NB4 (cell line): ENCODE results near the gene YES1.

ENCODE experiments used
- DNase-seq: peaks from one replicate; pipeline ENCODE4 v3.0.0; 2010; ENCODE audit warnings: low read depth
- H3K4me3 ChIP-seq: one replicate; pipeline ENCODE4 v1.5.1; 2011; ENCODE audit warnings: mild to moderate bottlenecking, low read depth, low read length, moderate library complexity
- CTCF ChIP-seq: IDR thresholded peaks from one replicate; pipeline ENCODE4 v1.5.1; 2012; ENCODE audit warnings: low read depth, low read length
- MAX ChIP-seq: IDR thresholded peaks from 2 replicates; pipeline ENCODE4 v1.6.1; 2011; ENCODE audit warnings: low read depth, low read length
- MYC ChIP-seq: IDR thresholded peaks from 2 replicates; pipeline ENCODE4 v1.6.1; 2011; ENCODE audit warnings: low read depth, low read length
- POLR2A ChIP-seq: IDR thresholded peaks from 2 replicates; pipeline ENCODE4 v1.6.1; 2011; ENCODE audit warnings: mild to moderate bottlenecking; ENCODE audit not compliant: insufficient read length; ENCODE audit errors: extremely low read depth

YES1 gene

GRCh38 chr18:677145-677544, 134.9 kb downstream of the YES1 start:
- DNase-seq: no peak
- H3K4me3 ChIP-seq: no peak overlapping the region
- no peak for TF ChIP-seq MAX
- no peak for TF ChIP-seq MYC
- TF ChIP-seq CTCF: no peak
- TF ChIP-seq POLR2A: no peak

- H3K4me3 ChIP-seq: no peak overlapping the region
- no peak for DNase-seq
- no peak for TF ChIP-seq MYC
- no peak for TF ChIP-seq CTCF
- no peak for TF ChIP-seq POLR2A
- no peak for TF ChIP-seq MAX
Observed at GRCh38 chr18:676736-677135, 135.3 kb downstream of the YES1 start.

GRCh38 chr18:676069-676468, 136.0 kb downstream of the YES1 start:
- TF ChIP-seq CTCF: no peak
- TF ChIP-seq POLR2A: no peak
- TF ChIP-seq MAX: no peak
- TF ChIP-seq MYC: no peak
- DNase-seq: no peak
- H3K4me3 ChIP-seq: no peak overlapping the region

- TF ChIP-seq CTCF (no peak), MAX (no peak), POLR2A (no peak), MYC (no peak)
- DNase-seq: no peak
- no peak overlapping the region for H3K4me3 ChIP-seq
Observed at GRCh38 chr18:675307-675706, 136.7 kb downstream of the YES1 start.

GRCh38 chr18:673769-674168, 138.3 kb downstream of the YES1 start:
- DNase-seq: no peak
- no peak overlapping the region for H3K4me3 ChIP-seq
- TF ChIP-seq MYC (no peak), POLR2A (no peak), MAX (no peak), CTCF (no peak)

GRCh38 chr18:673317-673716, 138.7 kb downstream of the YES1 start:
- no peak for DNase-seq
- no peak overlapping the region for H3K4me3 ChIP-seq
- TF ChIP-seq MAX (no peak), CTCF (no peak), MYC (no peak), POLR2A (no peak)
